GM23338 (cell line): ENCODE results near the gene PCF11. TPM values are rescaled to one million over a fixed set of nuclear protein-coding genes. Genes with fewer than 3 reads are reported as not detected.

Experiments used
- ATAC-seq: fragments of 200-7000 bp; cut with Tn5 transposase; 3 replicates; pipeline ENCODE4 v1.9.1; 2020
- DNase-seq: peaks from one replicate; pipeline ENCODE4 v3.0.0-alpha.2; 2015; ENCODE audit warnings: low spot score
- H2AFZ ChIP-seq: fragments of 200-600 bp; sonication (generic); 2 replicates; pipeline ENCODE4 v1.8.0; 2016; ENCODE audit warnings: antibody characterized with exemption, mild to moderate bottlenecking, moderate library complexity
- H3F3A ChIP-seq: fragments of 200-600 bp; sonication (generic); replicated peaks from 2 replicates; pipeline ENCODE4 v1.8.0; 2017; ENCODE audit warnings: antibody characterized with exemption, mixed run types, low read depth
- H3K27ac ChIP-seq: fragments of 200-600 bp; sonication (generic); 2 replicates; pipeline ENCODE4 v1.6.1; 2016; ENCODE audit warnings: low read depth
- H3K27me3 ChIP-seq: fragments of 200-600 bp; sonication (generic); 2 replicates; pipeline ENCODE4 v1.8.0; 2016; ENCODE audit warnings: mild to moderate bottlenecking, mixed run types, moderate library complexity; ENCODE audit not compliant: insufficient read depth
- H3K36me3 ChIP-seq: fragments of 200-600 bp; sonication (generic); 2 replicates; pipeline ENCODE4 v1.8.0; 2016; ENCODE audit warnings: mild to moderate bottlenecking; ENCODE audit not compliant: insufficient read depth
- H3K4me1 ChIP-seq: fragments of 200-600 bp; sonication (generic); 2 replicates; pipeline ENCODE4 v1.8.0; 2016; ENCODE audit warnings: mild to moderate bottlenecking, moderate library complexity; ENCODE audit not compliant: insufficient read depth
- H3K4me2 ChIP-seq: fragments of 200-600 bp; sonication (generic); 2 replicates; pipeline ENCODE4 v1.7.1; 2017; ENCODE audit warnings: mixed run types
- H3K4me3 ChIP-seq: fragments of 200-600 bp; sonication (generic); 2 replicates; pipeline ENCODE4 v1.6.1; 2016; ENCODE audit warnings: mixed run types
- H3K79me2 ChIP-seq: fragments of 200-600 bp; sonication (generic); replicated peaks from 2 replicates; pipeline ENCODE4 v1.8.0; 2017; ENCODE audit warnings: mild to moderate bottlenecking; ENCODE audit not compliant: insufficient read depth
- H3K9me2 ChIP-seq: fragments of 200-600 bp; sonication (generic); 2 replicates; pipeline ENCODE4 v1.8.0; 2017; ENCODE audit not compliant: insufficient read depth
- H4K20me1 ChIP-seq: fragments of 200-600 bp; sonication (generic); replicated peaks from 2 replicates; pipeline ENCODE4 v1.8.0; 2017; ENCODE audit warnings: mild to moderate bottlenecking; ENCODE audit not compliant: insufficient read depth
- H3K27ac Mint-ChIP-seq: 2 replicates; pipeline ENCODE4 v1.8.0; 2020; ENCODE audit warnings: inconsistent platforms, mild to moderate bottlenecking, moderate library complexity, mixed read lengths
- H3K27me3 Mint-ChIP-seq: 3 replicates; pipeline ENCODE4 v1.8.0; 2022; ENCODE audit warnings: low read depth, mild to moderate bottlenecking, moderate library complexity, mixed read lengths, inconsistent platforms; ENCODE audit not compliant: insufficient read depth, poor library complexity
- H3K36me3 Mint-ChIP-seq: 3 replicates; pipeline ENCODE4 v1.8.0; 2021; ENCODE audit warnings: low read depth, mild to moderate bottlenecking, inconsistent platforms, moderate library complexity, mixed read lengths
- H3K4me1 Mint-ChIP-seq: 3 replicates; pipeline ENCODE4 v1.8.0; 2020; ENCODE audit warnings: mild to moderate bottlenecking, inconsistent platforms, mixed read lengths
- H3K4me3 Mint-ChIP-seq: 3 replicates; pipeline ENCODE4 v1.8.0; 2021; ENCODE audit warnings: moderate library complexity, mild to moderate bottlenecking, inconsistent platforms, mixed read lengths
- H3K9me3 Mint-ChIP-seq: 3 replicates; pipeline ENCODE4 v1.8.0; 2020; ENCODE audit warnings: moderate library complexity, mild to moderate bottlenecking, inconsistent platforms, mixed read lengths
- CREB1 ChIP-seq: fragments of 250-450 bp; sonication (Bioruptor Pico); IDR thresholded peaks from 2 replicates; pipeline ENCODE4 v1.5.0; 2020; ENCODE audit warnings: low read depth, mild to moderate bottlenecking, moderate library complexity
- ETS1 ChIP-seq: IDR thresholded peaks from 2 replicates; pipeline ENCODE4 v1.6.1; 2016; ENCODE audit warnings: antibody characterized with exemption
- EZH2 ChIP-seq: fragments of 200-600 bp; sonication (generic); IDR thresholded peaks from one replicate; pipeline ENCODE4 v1.8.0; 2017; ENCODE audit warnings: antibody characterized with exemption, mild to moderate bottlenecking, low read depth; ENCODE audit not compliant: unreplicated experiment
- EZH2phosphoT487 ChIP-seq: fragments of 200-600 bp; sonication (generic); IDR thresholded peaks from one replicate; pipeline ENCODE4 v1.8.1; 2018; ENCODE audit warnings: antibody characterized with exemption; ENCODE audit not compliant: unreplicated experiment
- JUNB ChIP-seq: IDR thresholded peaks from one replicate; pipeline ENCODE4 v1.6.1; 2016; ENCODE audit warnings: antibody characterized with exemption; ENCODE audit not compliant: unreplicated experiment
- NANOG ChIP-seq: IDR thresholded peaks from 2 replicates; pipeline ENCODE4 v1.6.1; 2016; ENCODE audit warnings: antibody characterized with exemption, borderline replicate concordance
- POLR2AphosphoS5 ChIP-seq: IDR thresholded peaks from 2 replicates; pipeline ENCODE4 v1.6.1; 2016; ENCODE audit warnings: antibody characterized with exemption, low read depth
- STAT1 ChIP-seq: IDR thresholded peaks from one replicate; pipeline ENCODE4 v1.6.1; 2016; ENCODE audit warnings: antibody characterized with exemption; ENCODE audit not compliant: unreplicated experiment
- ZNF114 ChIP-seq: fragments of 250-450 bp; sonication (Bioruptor Pico); IDR thresholded peaks from 2 replicates; pipeline ENCODE4 v1.5.0; 2020; ENCODE audit warnings: mild to moderate bottlenecking, moderate library complexity
- ZNF331 ChIP-seq: fragments of 250-450 bp; sonication (Bioruptor Pico); IDR thresholded peaks from 2 replicates; pipeline ENCODE4 v1.5.0; 2020; ENCODE audit warnings: low read depth, mild to moderate bottlenecking, moderate library complexity
- ZNF462 ChIP-seq: fragments of 250-450 bp; sonication (Bioruptor Pico); IDR thresholded peaks from 2 replicates; pipeline ENCODE4 v1.5.0; 2020; ENCODE audit warnings: mild to moderate bottlenecking, moderate library complexity
- polyA plus RNA-seq: library from polyadenylated mRNA; unstranded; fragments of >200 nt; fragmentation: Nextera tagmentation; extraction: Ambion mirVana; gene quantifications from 2 replicates; pipeline ENCODE4 v1.2.1, GENCODE V29; 2016
- total RNA-seq: library from RNA; depleted of rRNA; stranded (reverse); fragments of >200 nt; shearing (Covaris generic); gene quantifications from 2 replicates; pipeline ENCODE4 v1.2.3, GENCODE V29; 2014
- TF ChIP-seq, protein P1 (sequence below), 2 experiments: fragments of 200-600 bp in 1 of 2; sonication (generic) in 1 of 2; conservative IDR thresholded peaks; 2 replicates each; pipeline versions ENCODE4 v1.5.1 to v1.6.1; 2016 to 2017; ENCODE audit warnings: antibody characterized with exemption in 2 of 2, low read depth in 2 of 2, mild to moderate bottlenecking in 2 of 2, moderate library complexity in 1 of 2
- TF ChIP-seq, protein P2 (sequence below): IDR thresholded peaks from one replicate; pipeline ENCODE4 v1.6.1; 2018; ENCODE audit warnings: antibody characterized with exemption; ENCODE audit not compliant: unreplicated experiment

PCF11 gene
- total and polyA plus RNA-seq, 2 experiments from 2014 or later, result 23.0 to 44.2 TPM

GRCh38 chr11:83223457-83223856 lies 66.5 kb downstream of the PCF11 start:
- no peak overlapping the region for H3K4me3 ChIP-seq
- H3K4me1 Mint-ChIP-seq, result no peaks in the 10 kb centered on the region
- no peak overlapping the region for H3K27ac Mint-ChIP-seq
- H3K27ac ChIP-seq, result no peak overlapping the region
- H3K9me3 Mint-ChIP-seq, result no peaks in the 10 kb centered on the region
- no peaks in the 10 kb centered on the region for H3K36me3 ChIP-seq
- no peak for ATAC-seq
- no peaks in the 10 kb centered on the region for H3K9me2 ChIP-seq
- H3F3A ChIP-seq, result no peaks in the 10 kb centered on the region
- no peak overlapping the region for H3K4me3 Mint-ChIP-seq
- no peaks in the 10 kb centered on the region for H3K36me3 Mint-ChIP-seq
- H3K27me3 Mint-ChIP-seq, result no peaks in the 10 kb centered on the region
- no peaks in the 10 kb centered on the region for H3K79me2 ChIP-seq
- H3K27me3 ChIP-seq, result no peaks in the 10 kb centered on the region
- 0 out of 2 replicates have a peak overlapping the region, but pooled peaks have one; percentile 23 for H2AFZ ChIP-seq
- H3K4me2 ChIP-seq, result no peak overlapping the region
- no peaks in the 10 kb centered on the region for H4K20me1 ChIP-seq
- TF ChIP-seq JUNB (no peak), STAT1 (no peak), NANOG (no peak), EZH2phosphoT487 (no peak), ETS1 (no peak), EZH2 (no peak), POLR2AphosphoS5 (no peak), ZNF331 (CRISPR knock-in tag) (no peak), CREB1 (CRISPR knock-in tag) (no peak), ZNF462 (CRISPR knock-in tag) (no peak), ZNF114 (no peak)
- TF ChIP-seq, protein P1, sequence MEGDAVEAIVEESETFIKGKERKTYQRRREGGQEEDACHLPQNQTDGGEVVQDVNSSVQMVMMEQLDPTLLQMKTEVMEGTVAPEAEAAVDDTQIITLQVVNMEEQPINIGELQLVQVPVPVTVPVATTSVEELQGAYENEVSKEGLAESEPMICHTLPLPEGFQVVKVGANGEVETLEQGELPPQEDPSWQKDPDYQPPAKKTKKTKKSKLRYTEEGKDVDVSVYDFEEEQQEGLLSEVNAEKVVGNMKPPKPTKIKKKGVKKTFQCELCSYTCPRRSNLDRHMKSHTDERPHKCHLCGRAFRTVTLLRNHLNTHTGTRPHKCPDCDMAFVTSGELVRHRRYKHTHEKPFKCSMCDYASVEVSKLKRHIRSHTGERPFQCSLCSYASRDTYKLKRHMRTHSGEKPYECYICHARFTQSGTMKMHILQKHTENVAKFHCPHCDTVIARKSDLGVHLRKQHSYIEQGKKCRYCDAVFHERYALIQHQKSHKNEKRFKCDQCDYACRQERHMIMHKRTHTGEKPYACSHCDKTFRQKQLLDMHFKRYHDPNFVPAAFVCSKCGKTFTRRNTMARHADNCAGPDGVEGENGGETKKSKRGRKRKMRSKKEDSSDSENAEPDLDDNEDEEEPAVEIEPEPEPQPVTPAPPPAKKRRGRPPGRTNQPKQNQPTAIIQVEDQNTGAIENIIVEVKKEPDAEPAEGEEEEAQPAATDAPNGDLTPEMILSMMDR (conservative IDR thresholded peaks at IDR 0.05; ENCODE audit: low read depth in 2 of 2), result no peak
- TF ChIP-seq, protein P2, sequence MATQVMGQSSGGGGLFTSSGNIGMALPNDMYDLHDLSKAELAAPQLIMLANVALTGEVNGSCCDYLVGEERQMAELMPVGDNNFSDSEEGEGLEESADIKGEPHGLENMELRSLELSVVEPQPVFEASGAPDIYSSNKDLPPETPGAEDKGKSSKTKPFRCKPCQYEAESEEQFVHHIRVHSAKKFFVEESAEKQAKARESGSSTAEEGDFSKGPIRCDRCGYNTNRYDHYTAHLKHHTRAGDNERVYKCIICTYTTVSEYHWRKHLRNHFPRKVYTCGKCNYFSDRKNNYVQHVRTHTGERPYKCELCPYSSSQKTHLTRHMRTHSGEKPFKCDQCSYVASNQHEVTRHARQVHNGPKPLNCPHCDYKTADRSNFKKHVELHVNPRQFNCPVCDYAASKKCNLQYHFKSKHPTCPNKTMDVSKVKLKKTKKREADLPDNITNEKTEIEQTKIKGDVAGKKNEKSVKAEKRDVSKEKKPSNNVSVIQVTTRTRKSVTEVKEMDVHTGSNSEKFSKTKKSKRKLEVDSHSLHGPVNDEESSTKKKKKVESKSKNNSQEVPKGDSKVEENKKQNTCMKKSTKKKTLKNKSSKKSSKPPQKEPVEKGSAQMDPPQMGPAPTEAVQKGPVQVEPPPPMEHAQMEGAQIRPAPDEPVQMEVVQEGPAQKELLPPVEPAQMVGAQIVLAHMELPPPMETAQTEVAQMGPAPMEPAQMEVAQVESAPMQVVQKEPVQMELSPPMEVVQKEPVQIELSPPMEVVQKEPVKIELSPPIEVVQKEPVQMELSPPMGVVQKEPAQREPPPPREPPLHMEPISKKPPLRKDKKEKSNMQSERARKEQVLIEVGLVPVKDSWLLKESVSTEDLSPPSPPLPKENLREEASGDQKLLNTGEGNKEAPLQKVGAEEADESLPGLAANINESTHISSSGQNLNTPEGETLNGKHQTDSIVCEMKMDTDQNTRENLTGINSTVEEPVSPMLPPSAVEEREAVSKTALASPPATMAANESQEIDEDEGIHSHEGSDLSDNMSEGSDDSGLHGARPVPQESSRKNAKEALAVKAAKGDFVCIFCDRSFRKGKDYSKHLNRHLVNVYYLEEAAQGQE, result no peak
- DNase-seq, result no peak
- H3K4me1 ChIP-seq, result no peaks in the 10 kb centered on the region
